Hepatocyte (in vitro differentiated cells): ENCODE measurements around the gene STK24. TPM values are rescaled to one million over a fixed set of nuclear protein-coding genes. Genes with fewer than 3 reads are reported as not detected.
"Not testable (repeated sequence)": the region's sequence is repeated elsewhere in the genome, so short reads cannot be mapped to it uniquely, and the experiment has no call there.

Experiments used
- DNase-seq: peaks from one replicate; pipeline ENCODE4 v3.0.0-alpha.2; 2016; ENCODE audit warnings: low spot score
- H2AFZ ChIP-seq: fragments of 200-600 bp; sonication (generic); 2 replicates; pipeline ENCODE4 v1.6.0; 2016; ENCODE audit warnings: antibody characterized with exemption, mild to moderate bottlenecking
- H3K27ac ChIP-seq: fragments of 200-600 bp; sonication (generic); 2 replicates; pipeline ENCODE4 v1.5.1; 2016; ENCODE audit warnings: mild to moderate bottlenecking
- H3K27me3 ChIP-seq: fragments of 200-600 bp; sonication (generic); 2 replicates; pipeline ENCODE4 v1.6.1; 2016
- H3K36me3 ChIP-seq: fragments of 200-600 bp; sonication (generic); replicated peaks from 2 replicates; pipeline ENCODE4 v1.5.1; 2016; ENCODE audit warnings: low read depth; ENCODE audit not compliant: insufficient read depth
- H3K4me1 ChIP-seq: fragments of 200-600 bp; sonication (generic); 2 replicates; pipeline ENCODE4 v1.5.1; 2016; ENCODE audit warnings: mild to moderate bottlenecking, moderate library complexity; ENCODE audit not compliant: insufficient read depth
- H3K4me2 ChIP-seq: fragments of 200-600 bp; sonication (generic); 2 replicates; pipeline ENCODE4 v1.6.0; 2016
- H3K4me3 ChIP-seq: fragments of 200-600 bp; sonication (generic); 2 replicates; pipeline ENCODE4 v1.5.1; 2016; ENCODE audit warnings: mild to moderate bottlenecking
- H3K79me2 ChIP-seq: fragments of 200-600 bp; sonication (generic); 2 replicates; pipeline ENCODE4 v1.6.0; 2017; ENCODE audit warnings: mild to moderate bottlenecking
- H3K9me2 ChIP-seq: fragments of 200-600 bp; sonication (generic); replicated peaks from 2 replicates; pipeline ENCODE4 v1.6.0; 2017; ENCODE audit warnings: mild to moderate bottlenecking; ENCODE audit not compliant: insufficient read depth
- H3K9me3 ChIP-seq: fragments of 200-600 bp; sonication (generic); 2 replicates; pipeline ENCODE4 v1.5.1; 2016; ENCODE audit warnings: low read depth, mild to moderate bottlenecking
- H4K20me1 ChIP-seq: fragments of 200-600 bp; sonication (generic); 2 replicates; pipeline ENCODE4 v1.6.0; 2016; ENCODE audit warnings: mild to moderate bottlenecking; ENCODE audit not compliant: insufficient read depth, poor library complexity, severe bottlenecking
- EZH2 ChIP-seq: fragments of 200-600 bp; sonication (generic); IDR thresholded peaks from 2 replicates; pipeline ENCODE4 v1.6.1; 2016; ENCODE audit warnings: antibody characterized with exemption, mild to moderate bottlenecking, borderline replicate concordance
- EZH2phosphoT487 ChIP-seq: fragments of 200-600 bp; sonication (generic); IDR thresholded peaks from one replicate; pipeline ENCODE4 v1.6.1; 2018; ENCODE audit warnings: antibody characterized with exemption, mild to moderate bottlenecking, low read depth, moderate library complexity; ENCODE audit not compliant: unreplicated experiment, severe bottlenecking
- WGBS: methylation state at CpG from one replicate; pipeline ENCODE4 v1.1.6; 2016; ENCODE audit warnings: low lambda C conversion rate; ENCODE audit errors: missing lambda C conversion rate; 5-methylcytosine and 5-hydroxymethylcytosine counted together
- polyA plus RNA-seq: library from polyadenylated mRNA; unstranded; fragments of >200 nt; fragmentation: Nextera tagmentation; extraction: Ambion mirVana; gene quantifications from 2 replicates; pipeline ENCODE4 v1.2.1, GENCODE V29; 2016
- total RNA-seq: library from RNA; depleted of rRNA; stranded (reverse); fragments of >200 nt; gene quantifications from 2 replicates; pipeline ENCODE4 v1.2.3, GENCODE V29; 2014
- TF ChIP-seq, protein P1 (sequence below): fragments of 200-600 bp; sonication (generic); IDR thresholded peaks from 2 replicates; pipeline ENCODE4 v1.5.1; 2016; ENCODE audit warnings: antibody characterized with exemption, mild to moderate bottlenecking; ENCODE audit not compliant: poor library complexity

Gene STK24
- total and polyA plus RNA-seq, 2 experiments from 2014 or later, result 71.2 to 74.4 TPM

DNA sequence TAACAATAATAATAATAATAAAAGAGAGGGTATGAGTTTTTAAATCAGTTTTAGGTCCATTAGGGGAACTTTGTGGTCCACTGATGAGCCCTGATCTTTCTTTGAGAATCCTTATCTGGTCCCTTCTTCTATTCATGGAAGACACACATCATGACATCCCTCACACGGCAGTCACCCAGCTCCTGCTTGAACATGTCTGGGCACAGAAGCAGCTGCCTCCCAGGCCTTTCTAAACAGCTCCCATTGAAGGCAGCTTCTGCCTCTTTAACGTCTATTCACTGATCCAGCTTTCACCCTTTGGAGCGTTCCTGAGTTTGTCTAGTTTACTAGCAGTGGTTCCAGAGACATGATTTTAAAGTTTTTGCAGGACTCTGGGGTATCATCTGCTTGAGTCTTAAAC, 42.6 kb upstream of the STK24 start:
- H3K27me3 ChIP-seq, result no peaks in the 10 kb centered on the region
- H3K4me1 ChIP-seq, result no peaks in the 10 kb centered on the region
- H3K79me2 ChIP-seq, result no peaks in the 10 kb centered on the region
- H2AFZ ChIP-seq, result no peak overlapping the region
- no peak overlapping the region for H3K27ac ChIP-seq
- H3K4me2 ChIP-seq, result no peak overlapping the region
- no peaks in the 10 kb centered on the region for H3K9me2 ChIP-seq
- no peaks in the 10 kb centered on the region for H3K36me3 ChIP-seq
- 95% methylated on average over 3 of the region's 3 CpGs for WGBS
- no peaks in the 10 kb centered on the region for H4K20me1 ChIP-seq
- no peaks in the 10 kb centered on the region for H3K9me3 ChIP-seq
- H3K4me3 ChIP-seq, result no peak overlapping the region
- TF ChIP-seq, protein P1, sequence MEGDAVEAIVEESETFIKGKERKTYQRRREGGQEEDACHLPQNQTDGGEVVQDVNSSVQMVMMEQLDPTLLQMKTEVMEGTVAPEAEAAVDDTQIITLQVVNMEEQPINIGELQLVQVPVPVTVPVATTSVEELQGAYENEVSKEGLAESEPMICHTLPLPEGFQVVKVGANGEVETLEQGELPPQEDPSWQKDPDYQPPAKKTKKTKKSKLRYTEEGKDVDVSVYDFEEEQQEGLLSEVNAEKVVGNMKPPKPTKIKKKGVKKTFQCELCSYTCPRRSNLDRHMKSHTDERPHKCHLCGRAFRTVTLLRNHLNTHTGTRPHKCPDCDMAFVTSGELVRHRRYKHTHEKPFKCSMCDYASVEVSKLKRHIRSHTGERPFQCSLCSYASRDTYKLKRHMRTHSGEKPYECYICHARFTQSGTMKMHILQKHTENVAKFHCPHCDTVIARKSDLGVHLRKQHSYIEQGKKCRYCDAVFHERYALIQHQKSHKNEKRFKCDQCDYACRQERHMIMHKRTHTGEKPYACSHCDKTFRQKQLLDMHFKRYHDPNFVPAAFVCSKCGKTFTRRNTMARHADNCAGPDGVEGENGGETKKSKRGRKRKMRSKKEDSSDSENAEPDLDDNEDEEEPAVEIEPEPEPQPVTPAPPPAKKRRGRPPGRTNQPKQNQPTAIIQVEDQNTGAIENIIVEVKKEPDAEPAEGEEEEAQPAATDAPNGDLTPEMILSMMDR, result no peak
- TF ChIP-seq EZH2phosphoT487, result no peak
- no peak for TF ChIP-seq EZH2
- no peak for DNase-seq

DNA sequence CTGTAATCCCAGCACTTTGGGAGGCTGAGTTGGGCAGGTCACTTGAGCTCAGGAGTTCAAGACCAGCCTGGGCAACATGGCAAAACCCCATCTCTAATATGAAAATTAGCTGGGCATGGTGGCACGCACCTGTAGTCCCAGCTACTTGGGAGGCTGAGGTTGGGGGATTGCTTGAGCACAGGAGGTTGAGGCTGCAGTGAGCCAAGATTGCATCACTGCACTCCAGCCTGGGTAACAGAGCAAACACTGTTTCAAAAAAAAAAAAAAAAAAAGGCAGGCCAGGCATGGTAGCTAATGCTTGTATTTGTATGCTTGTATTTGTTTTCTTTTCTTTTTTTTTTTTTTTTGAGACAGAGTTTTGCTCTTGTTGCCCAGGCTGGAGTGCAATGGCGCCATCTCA, 38.7 kb upstream of the STK24 start:
- H3K4me2 ChIP-seq, H3K36me3 ChIP-seq, H3K9me3 ChIP-seq, H2AFZ ChIP-seq, H3K9me2 ChIP-seq, H3K27ac ChIP-seq, H3K4me3 ChIP-seq, H3K27me3 ChIP-seq, H3K4me1 ChIP-seq, H3K79me2 ChIP-seq, H4K20me1 ChIP-seq, DNase-seq: not testable (repeated sequence)
- 96% methylated on average over 2 of the region's 2 CpGs for WGBS

DNA sequence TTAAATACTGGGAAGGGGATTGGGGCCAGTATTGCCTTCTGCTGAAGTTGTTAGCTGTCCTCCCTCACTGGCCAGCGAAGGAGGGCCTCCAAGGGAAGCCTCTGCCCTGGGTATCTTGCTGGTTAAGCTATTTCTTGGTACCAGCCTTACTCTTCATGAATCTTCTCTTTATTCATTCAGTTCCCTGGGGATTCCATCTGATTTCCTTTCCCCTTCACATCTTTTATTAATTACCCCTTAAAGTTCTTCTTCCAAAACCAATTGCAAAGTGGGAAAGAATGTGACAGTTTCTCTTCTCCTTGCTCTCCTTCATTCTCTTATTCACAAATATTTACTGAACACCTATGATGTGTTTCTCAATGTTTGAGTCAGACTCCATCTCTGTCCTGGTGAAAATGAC, 36.7 kb upstream of the STK24 start:
- Histone ChIP-seq H2AFZ (no peak overlapping the region), H3K36me3 (no peaks in the 10 kb centered on the region), H3K27ac (no peak overlapping the region), H3K9me3 (no peaks in the 10 kb centered on the region), H3K9me2 (no peaks in the 10 kb centered on the region), H3K4me2 (no peak overlapping the region), H3K4me1 (no peaks in the 10 kb centered on the region), H3K27me3 (peaks cover 4% of the 10 kb centered on the region), H4K20me1 (no peaks in the 10 kb centered on the region), H3K79me2 (no peaks in the 10 kb centered on the region), H3K4me3 (no peak overlapping the region)
- WGBS, result 88% methylated on average over 1 of the region's 1 CpG
- no peak for DNase-seq
- TF ChIP-seq EZH2phosphoT487 (no peak), EZH2 (no peak)

DNA sequence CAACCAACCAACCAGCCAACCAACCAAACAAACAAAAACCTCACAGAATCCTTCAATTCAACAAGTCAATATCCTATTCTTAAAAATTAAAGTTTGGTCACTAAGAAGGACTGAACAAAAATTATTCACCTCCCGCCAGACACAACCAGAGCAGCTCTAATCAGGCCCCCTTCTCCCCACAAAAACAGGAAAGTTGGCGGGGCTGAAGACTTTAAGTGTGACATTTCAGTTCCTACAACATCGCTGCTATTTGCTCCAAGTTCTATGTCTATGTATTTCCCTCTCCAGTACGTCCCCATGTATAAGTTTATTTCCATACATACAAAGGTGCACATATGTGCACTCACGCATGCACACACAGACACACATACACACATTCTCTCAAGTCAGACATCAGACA, 32.8 kb upstream of the STK24 start:
- DNase-seq, result no peak
- H3K27me3 ChIP-seq, result peaks cover 4% of the 10 kb centered on the region
- H3K36me3 ChIP-seq, result no peaks in the 10 kb centered on the region
- TF ChIP-seq EZH2, result no peak
- no peaks in the 10 kb centered on the region for H3K4me1 ChIP-seq
- 96% methylated on average over 5 of the region's 5 CpGs for WGBS
- no peaks in the 10 kb centered on the region for H3K79me2 ChIP-seq
- no peak overlapping the region for H2AFZ ChIP-seq
- H3K4me2 ChIP-seq, result no peak overlapping the region
- no peaks in the 10 kb centered on the region for H3K9me2 ChIP-seq
- no peaks in the 10 kb centered on the region for H3K9me3 ChIP-seq
- no peak overlapping the region for H3K27ac ChIP-seq
- no peaks in the 10 kb centered on the region for H4K20me1 ChIP-seq
- no peak overlapping the region for H3K4me3 ChIP-seq

DNA sequence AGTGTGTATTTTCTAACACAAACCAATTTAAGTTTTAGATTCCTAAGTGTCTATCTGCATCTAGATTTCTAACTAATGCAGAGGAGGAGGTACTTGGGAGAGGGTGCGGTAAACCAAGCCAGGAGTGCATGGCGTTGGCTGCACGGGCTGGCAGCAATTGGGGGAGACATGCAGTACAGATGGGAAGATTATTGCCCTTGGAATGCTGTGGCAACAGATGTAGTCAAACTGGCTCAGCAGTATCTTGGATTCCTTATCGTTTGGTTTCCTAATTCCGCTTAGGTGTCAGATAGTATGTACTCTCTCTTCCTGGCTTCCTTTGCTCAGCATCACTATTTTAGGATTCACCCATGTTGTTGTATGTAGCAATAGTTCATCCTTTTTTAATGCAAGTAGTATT, 29.4 kb upstream of the STK24 start:
- 23% methylated on average over 5 of the region's 5 CpGs for WGBS
- TF ChIP-seq, protein P1, result no peak
- TF ChIP-seq EZH2, result no peak
- no peak for TF ChIP-seq EZH2phosphoT487
- no peaks in the 10 kb centered on the region for H3K79me2 ChIP-seq
- H4K20me1 ChIP-seq, result no peaks in the 10 kb centered on the region
- DNase-seq, result no peak
- H3K9me3 ChIP-seq, result no peaks in the 10 kb centered on the region
- no peak overlapping the region for H3K4me3 ChIP-seq
- H3K27ac ChIP-seq, result no peak overlapping the region
- H3K4me2 ChIP-seq, result no peak overlapping the region
- H3K4me1 ChIP-seq, result no peaks in the 10 kb centered on the region
- no peaks in the 10 kb centered on the region for H3K9me2 ChIP-seq
- H2AFZ ChIP-seq, result no peak overlapping the region
- no peaks in the 10 kb centered on the region for H3K36me3 ChIP-seq
- no peaks in the 10 kb centered on the region for H3K27me3 ChIP-seq
